A549 (cell line): Measurements from ENCODE around the gene IFI27L2.

Experiments
- EP300 ChIP-seq, 2 experiments: fragments of >200 bp; sonication (Bioruptor Twin); formaldehyde crosslinking; IDR thresholded peaks; 2 replicates in 1 of 2; 3 replicates in 1 of 2; pipeline ENCODE4 v1.6.1; 2016 to 2017
- JUNB ChIP-seq: fragments of >200 bp; sonication (Bioruptor Twin); formaldehyde crosslinking; IDR thresholded peaks from 2 replicates; pipeline ENCODE4 v1.6.1; 2016
- MAX ChIP-seq: IDR thresholded peaks from 2 replicates; pipeline ENCODE4 v1.6.1; 2012
- RFX5 ChIP-seq: fragments of 450-650 bp; IDR thresholded peaks from 2 replicates; pipeline ENCODE4 v1.7.1; 2014; ENCODE audit warnings: antibody characterized with exemption, mild to moderate bottlenecking, moderate library complexity
- TF ChIP-seq, protein P1 (sequence below): fragments of >200 bp; sonication (Bioruptor Twin); formaldehyde crosslinking; IDR thresholded peaks from 3 replicates; pipeline ENCODE4 v1.5.1; 2016

- TF ChIP-seq, protein P1, sequence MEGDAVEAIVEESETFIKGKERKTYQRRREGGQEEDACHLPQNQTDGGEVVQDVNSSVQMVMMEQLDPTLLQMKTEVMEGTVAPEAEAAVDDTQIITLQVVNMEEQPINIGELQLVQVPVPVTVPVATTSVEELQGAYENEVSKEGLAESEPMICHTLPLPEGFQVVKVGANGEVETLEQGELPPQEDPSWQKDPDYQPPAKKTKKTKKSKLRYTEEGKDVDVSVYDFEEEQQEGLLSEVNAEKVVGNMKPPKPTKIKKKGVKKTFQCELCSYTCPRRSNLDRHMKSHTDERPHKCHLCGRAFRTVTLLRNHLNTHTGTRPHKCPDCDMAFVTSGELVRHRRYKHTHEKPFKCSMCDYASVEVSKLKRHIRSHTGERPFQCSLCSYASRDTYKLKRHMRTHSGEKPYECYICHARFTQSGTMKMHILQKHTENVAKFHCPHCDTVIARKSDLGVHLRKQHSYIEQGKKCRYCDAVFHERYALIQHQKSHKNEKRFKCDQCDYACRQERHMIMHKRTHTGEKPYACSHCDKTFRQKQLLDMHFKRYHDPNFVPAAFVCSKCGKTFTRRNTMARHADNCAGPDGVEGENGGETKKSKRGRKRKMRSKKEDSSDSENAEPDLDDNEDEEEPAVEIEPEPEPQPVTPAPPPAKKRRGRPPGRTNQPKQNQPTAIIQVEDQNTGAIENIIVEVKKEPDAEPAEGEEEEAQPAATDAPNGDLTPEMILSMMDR, result no peak
- TF ChIP-seq EP300 (IDR thresholded peaks at IDR 0.05) (no peak), JUNB (no peak), MAX (no peak), RFX5 (no peak)
Measured at GRCh38 chr14:94174604-94175010, 45.2 kb upstream of the IFI27L2 start.
